ENCODE data around the gene GLI2. TPM values are rescaled to one million over a fixed set of nuclear protein-coding genes. Genes with fewer than 3 reads are reported as not detected.

GLI2 gene
- total and polyA plus RNA-seq, 9 of the 15 experiments (the other 6 are each of a cell fraction or from before 2014, with no cell fraction given) = 0.24 TPM; not detected in 8

- no peak overlapping the region for H3K4me3 ChIP-seq
- no peak overlapping the region for H3K9ac ChIP-seq (ENCODE audit: insufficient read depth in 1 of 2, low read depth in 2 of 2, low read length in 2 of 2)
- H3K4me1 ChIP-seq (replicated peaks in 1 of 2; ENCODE audit: control insufficient read depth in 2 of 2, insufficient read depth in 2 of 2, low read length in 2 of 2) = no peaks in the 10 kb centered on the region; a peak in 1 of 5 replicates
- in situ Hi-C loops (cut with MboI) (no loop called here), intact Hi-C loops (cut with micrococcal nuclease) (no loop called here)
- no TSS peak for BruUV-seq (replicated peaks)
- WGBS (ENCODE audit: insufficient coverage, low coverage, missing lambda C conversion rate) = 0% methylated on average over 4 of the region's 4 CpGs
- no peak for DNase-seq (ENCODE audit: extremely low read depth in 1 of 4, low spot score in 3 of 4)
- no peaks in the 10 kb centered on the region for H3K9me3 ChIP-seq (replicated peaks; ENCODE audit: control insufficient read depth, insufficient read depth, low read depth, low read length)
- FAIRE-seq = no peak
- H3K9me1 ChIP-seq (ENCODE audit: control insufficient read depth, insufficient read depth, low read length) = no peaks in the 10 kb centered on the region
- H3K79me2 ChIP-seq (ENCODE audit: control insufficient read depth, insufficient read depth, low read length) = no peaks in the 10 kb centered on the region
- H2AFZ ChIP-seq (ENCODE audit: low read depth, low read length) = no peak overlapping the region
- peaks cover 6% of the 10 kb centered on the region for H4K20me1 ChIP-seq (replicated peaks; ENCODE audit: control insufficient read depth, insufficient read depth, low read length)
- ATAC-seq = no peak
- no peak overlapping the region for H3K27ac ChIP-seq (ENCODE audit: extremely low read depth, low read depth, low read length)
- no peak overlapping the region for H3K4me2 ChIP-seq (ENCODE audit: insufficient read depth, low read length)
- no peaks in the 10 kb centered on the region for H3K36me3 ChIP-seq (ENCODE audit: control insufficient read depth, insufficient read depth, low read length)
- ChIA-PET POLR2A (interaction anchor here (0.6 to 1.4 kb wide), 3 partner anchors 10 to 780 kb away, joined by 3 to 5 read pairs (median 3); no protein-coding TSS in a partner anchor), CTCF (ENCODE audit: low intra/inter-chr PET ratio) (no interaction called here)
- peaks cover 22 to 50% of the 10 kb centered on the region in 2 experiments for H3K27me3 ChIP-seq (ENCODE audit: control insufficient read depth in 2 of 2, insufficient read depth in 2 of 2, low read length in 2 of 2)
- TF ChIP-seq NFE2 (IDR thresholded peaks at IDR 0.05; ENCODE audit: low read depth) (no peak), NFIC (IDR thresholded peaks at IDR 0.05) (no peak), NFATC3 (IDR thresholded peaks at IDR 0.05) (no peak), NR2C2 (CRISPR knock-in tag; IDR thresholded peaks at IDR 0.05) (no peak), NR2C2 (tag; IDR thresholded peaks at IDR 0.05) (no peak), KAT2B (IDR thresholded peaks at IDR 0.05; ENCODE audit: low read depth, low read length) (no peak), CTCF (IDR thresholded peaks at IDR 0.05 in 2 of 3, conservative IDR thresholded peaks at IDR 0.05 in 1 of 3; ENCODE audit: insufficient read depth in 2 of 3, low read depth in 1 of 3, low read length in 3 of 3) (no peak), ZKSCAN1 (IDR thresholded peaks at IDR 0.05; ENCODE audit: low read depth, low read length) (no peak), HCFC1 (IDR thresholded peaks at IDR 0.05; ENCODE audit: low read depth, low read length) (no peak), MCM5 (IDR thresholded peaks at IDR 0.05; ENCODE audit: low read depth) (no peak), ZFP36 (IDR thresholded peaks at IDR 0.05; ENCODE audit: low read depth, low read length, partially characterized antibody) (no peak), POLR2A (conservative IDR thresholded peaks at IDR 0.05) (no peak), PCBP2 (IDR thresholded peaks at IDR 0.05; ENCODE audit: low read depth, low read length, poor library complexity, severe bottlenecking) (no peak), BHLHE40 (IDR thresholded peaks at IDR 0.05; ENCODE audit: low read length) (no peak), ZNF212 (CRISPR knock-in tag; IDR thresholded peaks at IDR 0.05) (no peak), FOXJ3 (CRISPR knock-in tag; IDR thresholded peaks at IDR 0.05) (no peak), SP2 (IDR thresholded peaks at IDR 0.05; ENCODE audit: extremely low read depth, low read depth, low read length, poor library complexity, severe bottlenecking) (no peak), HDAC8 (tag; IDR thresholded peaks at IDR 0.05) (no peak), NKRF (IDR thresholded peaks at IDR 0.05; ENCODE audit: borderline replicate concordance) (no peak)
Measured at GRCh38 chr2:120700659-120701058, 35.0 kb upstream of the GLI2 start.

All from K562 (cell line).